Measurements from ENCODE around the gene TERC. TPM values are rescaled to one million over a fixed set of nuclear protein-coding genes. Genes with fewer than 3 reads are reported as not detected.

The TERC gene
- total RNA-seq, 1 experiment from 2014 or later = 47.0 TPM

GRCh38 chr3:169772305-169772896 lies 7.5 kb upstream of the TERC start:
- peak overlapping the region; percentile 97 for H3K4me2 ChIP-seq (ENCODE audit: low read length)
- intact Hi-C loops (cut with micrococcal nuclease) = loop anchor here (1.0 to 2.0 kb wide), 2 partner anchors 8 to 584 kb away; partner anchors contain the start of gene SKIL
- H3K36me3 ChIP-seq (ENCODE audit: control insufficient read depth in 1 of 2, insufficient read depth in 2 of 2, low read length in 2 of 2) = peaks cover 14 to 15% of the 10 kb centered on the region in 2 experiments; a peak in 3 of 4 replicates
- DNase-seq (ENCODE audit: low read depth, low spot score) (peak; percentile 75), ATAC-seq (peak; percentile 69)
- H2AFZ ChIP-seq (ENCODE audit: low read depth, low read length, poor library complexity, severe bottlenecking) = no peak overlapping the region
- ChIA-PET RAD21 (ENCODE audit: low non-redundant PET in 1 of 2, low total read pairs in 2 of 2, uncharacterized antibody in 2 of 2, unreplicated experiment in 2 of 2) (no interaction called here), POLR2A (interaction anchor here (0.9 to 1.6 kb wide), 2 partner anchors 8 to 9 kb away, joined by 4 to 10 read pairs; partner anchors contain the start of gene TERC), CTCF (interaction anchor here (0.9 kb wide), 1 partner anchor 9 kb away, joined by 5 read pairs; no protein-coding TSS in a partner anchor)
- no TSS peak for BruUV-seq (replicated peaks)
- peaks cover 3 to 15% of the 10 kb centered on the region in 2 experiments; a peak in 1 of 4 replicates for H3K4me1 ChIP-seq (ENCODE audit: control insufficient read depth in 1 of 2, insufficient read depth in 2 of 2, low read length in 2 of 2)
- peak overlapping the region; percentile 92 for H3K27ac ChIP-seq (ENCODE audit: low read depth, low read length)
- peak overlapping the region; percentile 94 to 99 for H3K4me3 ChIP-seq (replicated peaks in 1 of 2; ENCODE audit: low read depth in 1 of 2, low read length in 2 of 2)
- peaks cover 43% of the 10 kb centered on the region for H3K79me2 ChIP-seq (ENCODE audit: insufficient read depth, low read length)
- H3K9ac ChIP-seq (ENCODE audit: low read length) = peak overlapping the region; percentile 96
- no peak for TF ChIP-seq SRF (IDR thresholded peaks at IDR 0.05; ENCODE audit: low read depth)
- TF ChIP-seq YY1 (IDR thresholded peaks at IDR 0.05; ENCODE audit: extremely low read depth, insufficient replicate concordance, low read depth, low read length) = peak; percentile 17
- H3K9me3 ChIP-seq (ENCODE audit: control insufficient read depth in 1 of 2, insufficient read depth in 1 of 2, low read depth in 1 of 2, low read length in 2 of 2) = no peaks in the 10 kb centered on the region
- no peaks in the 10 kb centered on the region for H3K27me3 ChIP-seq (ENCODE audit: insufficient read depth, low read length)
- no peaks in the 10 kb centered on the region for H4K20me1 ChIP-seq (ENCODE audit: insufficient read depth)
- H3K9me2 ChIP-seq (ENCODE audit: insufficient read depth) = no peaks in the 10 kb centered on the region

GRCh38 chr3:169771497-169772304 lies 6.8 kb upstream of the TERC start:
- Histone ChIP-seq H4K20me1 (ENCODE audit: insufficient read depth) (no peaks in the 10 kb centered on the region), H3K36me3 (ENCODE audit: control insufficient read depth in 1 of 2, insufficient read depth in 2 of 2, low read length in 2 of 2) (peaks cover 10 to 12% of the 10 kb centered on the region in 2 experiments; a peak in 3 of 4 replicates), H3K79me2 (ENCODE audit: insufficient read depth, low read length) (peaks cover 37% of the 10 kb centered on the region), H3K9me2 (ENCODE audit: insufficient read depth) (no peaks in the 10 kb centered on the region), H3K27ac (ENCODE audit: low read depth, low read length) (peak overlapping the region; percentile 92), H3K4me3 (replicated peaks in 1 of 2; ENCODE audit: low read depth in 1 of 2, low read length in 2 of 2) (peak overlapping the region; percentile 94 to 99), H2AFZ (ENCODE audit: low read depth, low read length, poor library complexity, severe bottlenecking) (peak overlapping the region; percentile 73), H3K9me3 (ENCODE audit: control insufficient read depth in 1 of 2, insufficient read depth in 1 of 2, low read depth in 1 of 2, low read length in 2 of 2) (no peaks in the 10 kb centered on the region), H3K4me1 (ENCODE audit: control insufficient read depth in 1 of 2, insufficient read depth in 2 of 2, low read length in 2 of 2) (peaks cover 3 to 15% of the 10 kb centered on the region in 2 experiments; a peak in 1 of 4 replicates), H3K27me3 (ENCODE audit: insufficient read depth, low read length) (no peaks in the 10 kb centered on the region), H3K4me2 (ENCODE audit: low read length) (peak overlapping the region; percentile 97), H3K9ac (ENCODE audit: low read length) (peak overlapping the region; percentile 96)
- RAD21 ChIA-PET (ENCODE audit: low non-redundant PET in 1 of 2, low total read pairs in 2 of 2, uncharacterized antibody in 2 of 2, unreplicated experiment in 2 of 2) = no interaction called here
- no TSS peak for BruUV-seq (replicated peaks)
- peak; percentile 65 for DNase-seq (ENCODE audit: low read depth, low spot score)
- POLR2A ChIA-PET = interaction anchor here (0.9 kb wide), 1 partner anchor 9 kb away, joined by 4 read pairs; no protein-coding TSS in a partner anchor
- no peak for ATAC-seq
- CTCF ChIA-PET = interaction anchor here (0.9 kb wide), 1 partner anchor 9 kb away, joined by 5 read pairs; no protein-coding TSS in a partner anchor
- intact Hi-C loops (cut with micrococcal nuclease) = loop anchor here (1.0 to 2.0 kb wide), 2 partner anchors 7 to 585 kb away; partner anchors contain the start of gene SKIL
- TF ChIP-seq POLR2A (IDR thresholded peaks at IDR 0.05; ENCODE audit: borderline replicate concordance, extremely low read depth, insufficient read depth, insufficient read length) (peak; percentile 11), CTCF (IDR thresholded peaks at IDR 0.05 in 2 of 3, conservative IDR thresholded peaks at IDR 0.05 in 1 of 3; ENCODE audit: borderline replicate concordance in 1 of 3, insufficient read depth in 1 of 3, low read depth in 2 of 3, low read length in 2 of 3) (no peak)
